Hepatocyte (in vitro differentiated cells): ENCODE data around the gene IPP. TPM values are rescaled to one million over a fixed set of nuclear protein-coding genes. Genes with fewer than 3 reads are reported as not detected.
"Not testable (repeated sequence)": the region's sequence is repeated elsewhere in the genome, so short reads cannot be mapped to it uniquely, and the experiment has no call there.

Source experiments
- DNase-seq: peaks from one replicate; pipeline ENCODE4 v3.0.0-alpha.2; 2016; ENCODE audit warnings: low spot score
- H2AFZ ChIP-seq: fragments of 200-600 bp; sonication (generic); 2 replicates; pipeline ENCODE4 v1.6.0; 2016; ENCODE audit warnings: antibody characterized with exemption, mild to moderate bottlenecking
- H3K27ac ChIP-seq: fragments of 200-600 bp; sonication (generic); 2 replicates; pipeline ENCODE4 v1.5.1; 2016; ENCODE audit warnings: mild to moderate bottlenecking
- H3K27me3 ChIP-seq: fragments of 200-600 bp; sonication (generic); 2 replicates; pipeline ENCODE4 v1.6.1; 2016
- H3K36me3 ChIP-seq: fragments of 200-600 bp; sonication (generic); replicated peaks from 2 replicates; pipeline ENCODE4 v1.5.1; 2016; ENCODE audit warnings: low read depth; ENCODE audit not compliant: insufficient read depth
- H3K4me1 ChIP-seq: fragments of 200-600 bp; sonication (generic); 2 replicates; pipeline ENCODE4 v1.5.1; 2016; ENCODE audit warnings: mild to moderate bottlenecking, moderate library complexity; ENCODE audit not compliant: insufficient read depth
- H3K4me2 ChIP-seq: fragments of 200-600 bp; sonication (generic); 2 replicates; pipeline ENCODE4 v1.6.0; 2016
- H3K4me3 ChIP-seq: fragments of 200-600 bp; sonication (generic); 2 replicates; pipeline ENCODE4 v1.5.1; 2016; ENCODE audit warnings: mild to moderate bottlenecking
- H3K79me2 ChIP-seq: fragments of 200-600 bp; sonication (generic); 2 replicates; pipeline ENCODE4 v1.6.0; 2017; ENCODE audit warnings: mild to moderate bottlenecking
- H3K9me2 ChIP-seq: fragments of 200-600 bp; sonication (generic); replicated peaks from 2 replicates; pipeline ENCODE4 v1.6.0; 2017; ENCODE audit warnings: mild to moderate bottlenecking; ENCODE audit not compliant: insufficient read depth
- H3K9me3 ChIP-seq: fragments of 200-600 bp; sonication (generic); 2 replicates; pipeline ENCODE4 v1.5.1; 2016; ENCODE audit warnings: low read depth, mild to moderate bottlenecking
- H4K20me1 ChIP-seq: fragments of 200-600 bp; sonication (generic); 2 replicates; pipeline ENCODE4 v1.6.0; 2016; ENCODE audit warnings: mild to moderate bottlenecking; ENCODE audit not compliant: insufficient read depth, poor library complexity, severe bottlenecking
- EZH2 ChIP-seq: fragments of 200-600 bp; sonication (generic); IDR thresholded peaks from 2 replicates; pipeline ENCODE4 v1.6.1; 2016; ENCODE audit warnings: antibody characterized with exemption, mild to moderate bottlenecking, borderline replicate concordance
- EZH2phosphoT487 ChIP-seq: fragments of 200-600 bp; sonication (generic); IDR thresholded peaks from one replicate; pipeline ENCODE4 v1.6.1; 2018; ENCODE audit warnings: antibody characterized with exemption, mild to moderate bottlenecking, low read depth, moderate library complexity; ENCODE audit not compliant: unreplicated experiment, severe bottlenecking
- WGBS: methylation state at CpG from one replicate; pipeline ENCODE4 v1.1.6; 2016; ENCODE audit warnings: low lambda C conversion rate; ENCODE audit errors: missing lambda C conversion rate; 5-methylcytosine and 5-hydroxymethylcytosine counted together
- polyA plus RNA-seq: library from polyadenylated mRNA; unstranded; fragments of >200 nt; fragmentation: Nextera tagmentation; extraction: Ambion mirVana; gene quantifications from 2 replicates; pipeline ENCODE4 v1.2.1, GENCODE V29; 2016
- total RNA-seq: library from RNA; depleted of rRNA; stranded (reverse); fragments of >200 nt; gene quantifications from 2 replicates; pipeline ENCODE4 v1.2.3, GENCODE V29; 2014
- TF ChIP-seq, protein P1 (sequence below): fragments of 200-600 bp; sonication (generic); IDR thresholded peaks from 2 replicates; pipeline ENCODE4 v1.5.1; 2016; ENCODE audit warnings: antibody characterized with exemption, mild to moderate bottlenecking; ENCODE audit not compliant: poor library complexity

IPP gene
- total and polyA plus RNA-seq, 2 experiments from 2014 or later, result 10.0 to 15.3 TPM

DNA sequence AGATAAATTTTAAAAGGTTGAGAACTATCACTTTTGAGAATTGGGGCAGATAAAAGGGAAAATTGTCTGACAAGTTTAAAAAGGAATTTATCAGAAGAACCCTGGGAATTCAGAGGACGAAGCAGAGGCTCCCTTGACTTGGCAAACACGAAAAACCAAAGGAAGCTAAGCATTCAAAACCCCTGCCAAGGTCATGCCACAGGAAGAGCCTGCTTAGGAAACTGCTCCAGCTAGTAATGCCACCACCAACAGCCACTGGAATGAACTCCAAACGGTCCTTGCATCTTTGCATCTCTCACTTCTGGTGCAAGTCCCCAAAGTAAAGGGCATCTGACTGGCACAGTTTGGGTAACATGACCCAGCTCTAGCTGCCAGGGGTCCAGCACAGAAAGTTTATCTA is 71.3 kb downstream of the IPP start:
- Histone ChIP-seq H3K4me3 (no peak overlapping the region), H2AFZ (no peak overlapping the region), H4K20me1 (peaks cover 98% of the 10 kb centered on the region), H3K9me3 (no peaks in the 10 kb centered on the region), H3K27ac (no peak overlapping the region), H3K27me3 (no peaks in the 10 kb centered on the region), H3K4me2 (no peak overlapping the region), H3K79me2 (peaks cover 100% of the 10 kb centered on the region), H3K36me3 (no peaks in the 10 kb centered on the region), H3K4me1 (peaks cover 55% of the 10 kb centered on the region), H3K9me2 (no peaks in the 10 kb centered on the region)
- 57% methylated on average over 3 of the region's 3 CpGs for WGBS
- no peak for DNase-seq
- no peak for TF ChIP-seq EZH2
- TF ChIP-seq, protein P1, sequence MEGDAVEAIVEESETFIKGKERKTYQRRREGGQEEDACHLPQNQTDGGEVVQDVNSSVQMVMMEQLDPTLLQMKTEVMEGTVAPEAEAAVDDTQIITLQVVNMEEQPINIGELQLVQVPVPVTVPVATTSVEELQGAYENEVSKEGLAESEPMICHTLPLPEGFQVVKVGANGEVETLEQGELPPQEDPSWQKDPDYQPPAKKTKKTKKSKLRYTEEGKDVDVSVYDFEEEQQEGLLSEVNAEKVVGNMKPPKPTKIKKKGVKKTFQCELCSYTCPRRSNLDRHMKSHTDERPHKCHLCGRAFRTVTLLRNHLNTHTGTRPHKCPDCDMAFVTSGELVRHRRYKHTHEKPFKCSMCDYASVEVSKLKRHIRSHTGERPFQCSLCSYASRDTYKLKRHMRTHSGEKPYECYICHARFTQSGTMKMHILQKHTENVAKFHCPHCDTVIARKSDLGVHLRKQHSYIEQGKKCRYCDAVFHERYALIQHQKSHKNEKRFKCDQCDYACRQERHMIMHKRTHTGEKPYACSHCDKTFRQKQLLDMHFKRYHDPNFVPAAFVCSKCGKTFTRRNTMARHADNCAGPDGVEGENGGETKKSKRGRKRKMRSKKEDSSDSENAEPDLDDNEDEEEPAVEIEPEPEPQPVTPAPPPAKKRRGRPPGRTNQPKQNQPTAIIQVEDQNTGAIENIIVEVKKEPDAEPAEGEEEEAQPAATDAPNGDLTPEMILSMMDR, result no peak
- no peak for TF ChIP-seq EZH2phosphoT487

DNA sequence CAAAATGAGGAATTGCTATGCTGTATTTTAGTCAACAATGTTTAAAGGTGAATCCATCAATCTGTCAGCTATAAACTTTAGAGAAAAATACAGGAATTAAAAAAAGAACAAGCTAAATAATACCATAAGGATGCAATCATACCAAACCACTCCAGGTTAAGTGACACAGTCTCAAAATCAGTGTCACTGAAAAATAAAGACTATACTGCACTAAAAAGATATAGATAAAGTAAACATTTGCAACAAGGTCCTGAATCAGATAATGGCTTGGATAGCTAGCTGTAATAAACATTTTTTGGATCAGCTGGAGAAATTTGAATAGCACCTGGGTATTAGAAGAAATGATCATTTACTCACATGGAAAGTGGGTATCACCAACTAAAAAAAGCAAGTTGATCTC is 72.0 kb downstream of the IPP start:
- Histone ChIP-seq H3K9me3 (no peaks in the 10 kb centered on the region), H3K79me2 (peaks cover 100% of the 10 kb centered on the region), H3K9me2 (no peaks in the 10 kb centered on the region), H3K36me3 (no peaks in the 10 kb centered on the region), H3K4me2 (no peak overlapping the region), H3K27me3 (no peaks in the 10 kb centered on the region), H4K20me1 (peaks cover 98% of the 10 kb centered on the region), H3K27ac (no peak overlapping the region), H3K4me1 (peaks cover 55% of the 10 kb centered on the region), H3K4me3 (no peak overlapping the region), H2AFZ (no peak overlapping the region)
- no peak for DNase-seq
- TF ChIP-seq EZH2 (no peak), EZH2phosphoT487 (no peak)
- TF ChIP-seq, protein P1, result no peak

DNA sequence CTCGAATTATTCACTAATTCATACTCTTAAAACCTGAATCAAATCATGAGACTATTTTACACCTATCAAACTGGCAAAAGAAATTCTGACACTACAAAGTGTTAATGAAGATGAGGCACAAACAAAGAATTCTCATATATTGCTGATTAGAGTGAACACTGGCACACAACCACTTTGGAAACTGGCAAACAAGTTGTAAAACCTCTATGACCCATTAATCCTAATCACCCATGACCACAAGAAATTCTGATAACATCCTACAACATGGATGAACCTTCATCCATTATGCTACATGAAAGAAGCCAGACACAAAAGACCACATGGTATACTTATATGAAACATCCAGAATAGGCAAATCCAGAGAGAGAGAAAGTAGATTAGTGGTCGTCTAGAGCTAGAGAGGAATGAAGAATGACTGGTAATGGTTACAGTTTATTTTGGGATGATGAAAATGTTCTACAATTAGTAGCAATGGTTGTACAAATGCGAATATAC is 72.7 kb downstream of the IPP start:
- DNase-seq, result no peak
- no peak overlapping the region for H3K27ac ChIP-seq
- peaks cover 100% of the 10 kb centered on the region for H3K79me2 ChIP-seq
- H3K36me3 ChIP-seq, result no peaks in the 10 kb centered on the region
- H3K4me1 ChIP-seq, result peaks cover 53% of the 10 kb centered on the region
- H4K20me1 ChIP-seq, result peaks cover 99% of the 10 kb centered on the region
- no peak overlapping the region for H3K4me3 ChIP-seq
- no peaks in the 10 kb centered on the region for H3K27me3 ChIP-seq
- H3K9me2 ChIP-seq, result no peaks in the 10 kb centered on the region
- no peak for TF ChIP-seq EZH2
- no peak for TF ChIP-seq EZH2phosphoT487
- TF ChIP-seq, protein P1, result no peak
- WGBS, result 72% methylated on average over 3 of the region's 3 CpGs
- H2AFZ ChIP-seq, result no peak overlapping the region
- H3K4me2 ChIP-seq, result peak overlapping the region; percentile 24
- no peaks in the 10 kb centered on the region for H3K9me3 ChIP-seq

DNA sequence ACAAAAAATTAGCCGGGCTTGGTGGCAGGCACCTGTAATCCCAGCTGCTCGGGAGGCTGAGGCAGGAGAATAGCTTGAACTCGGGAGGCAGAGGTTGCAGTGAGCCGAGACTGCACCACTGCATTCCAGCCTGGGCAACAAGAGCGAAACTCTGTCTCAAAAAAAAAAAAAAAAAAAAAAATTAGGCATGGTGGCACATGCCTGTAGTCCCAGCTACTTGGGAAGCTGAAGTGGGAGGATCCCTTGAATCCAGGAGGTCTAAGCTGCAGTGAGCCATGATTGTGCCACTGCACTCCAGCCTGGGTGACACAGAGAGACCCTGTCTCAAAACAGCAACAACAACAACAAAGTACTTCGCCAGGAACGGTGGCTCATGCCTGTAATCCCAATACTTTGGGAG is 73.9 kb downstream of the IPP start:
- H3K27me3 ChIP-seq, H3K4me2 ChIP-seq, H3K9me3 ChIP-seq, H3K36me3 ChIP-seq, H3K27ac ChIP-seq, DNase-seq, H3K9me2 ChIP-seq, H3K4me3 ChIP-seq, H2AFZ ChIP-seq: not testable (repeated sequence)
- peaks cover 100% of the 10 kb centered on the region for H3K79me2 ChIP-seq
- H3K4me1 ChIP-seq, result peaks cover 42% of the 10 kb centered on the region
- H4K20me1 ChIP-seq, result peaks cover 100% of the 10 kb centered on the region
- WGBS, result 99% methylated on average over 7 of the region's 7 CpGs
